Right lobe of liver (tissue), 6 donors: Measurements from ENCODE around the gene BOD1L1. TPM values are rescaled to one million over a fixed set of nuclear protein-coding genes. Genes with fewer than 3 reads are reported as not detected.

Experiments used
- ATAC-seq, 4 donors: fragments of 200-7000 bp; cut with Tn5 transposase; one replicate each; pipeline ENCODE4 v1.9.1; 2020; ENCODE audit warnings: mild to moderate bottlenecking in 4 of 4, moderate library complexity in 4 of 4
- DNase-seq, 3 donors: peaks; one replicate each; pipeline ENCODE4 v3.0.0-alpha.2; 2020
- H3K27ac ChIP-seq, 3 donors: fragments of 200-600 bp; one replicate each; pipeline ENCODE4 v1.8.0; 2022
- H3K27me3 ChIP-seq, 2 donors: fragments of 200-600 bp; one replicate each; pipeline ENCODE4 v1.8.0; 2022
- H3K36me3 ChIP-seq, 4 donors: fragments of 200-600 bp; sonication (generic) in 1 of 4; one replicate each; pipeline versions ENCODE4 v1.5.1 to v1.8.0; 2017 to 2022; ENCODE audit warnings: control low read depth in 1 of 4
- H3K4me1 ChIP-seq, 4 donors: fragments of 200-600 bp; sonication (generic) in 1 of 4; one replicate each; pipeline versions ENCODE4 v1.5.1 to v1.8.0; 2017 to 2022; ENCODE audit warnings: control low read depth in 1 of 4
- H3K4me3 ChIP-seq, 3 donors: fragments of 200-600 bp; one replicate each; pipeline ENCODE4 v1.8.0; 2022
- H3K9me3 ChIP-seq, 4 donors: fragments of 200-600 bp; sonication (generic) in 1 of 4; one replicate each; pipeline versions ENCODE4 v1.5.1 to v1.8.0; 2017 to 2022; ENCODE audit warnings: control low read depth in 1 of 4
- POLR2A ChIP-seq: fragments of 450-650 bp; IDR thresholded peaks from one replicate; pipeline ENCODE4 v1.6.1; 2017; ENCODE audit warnings: antibody characterized with exemption, mild to moderate bottlenecking
- WGBS: methylation state at CpG from one replicate; pipeline ENCODE4 v1.1.6; 2018; ENCODE audit warnings: low coverage, low lambda C conversion rate; ENCODE audit not compliant: insufficient coverage; ENCODE audit errors: missing lambda C conversion rate; 5-methylcytosine and 5-hydroxymethylcytosine counted together
- intact Hi-C, 2 donors: fragments of 100-400 bp; cut with DNase I; formaldehyde crosslinking; loops; one replicate each; pipeline versions ENCODE4 v1.11.2 to v1.14.1; 2022
- total RNA-seq, 6 experiments: library from RNA; depleted of rRNA in 2 of 6; stranded (reverse); fragments of >200 nt in 2 of 6; fragmentation: NEBNext Ultra II Directional in 3 of 6; extraction: Animal tissue kit (Norgen Biotek cat#: 25700) in 3 of 6; gene quantifications; one replicate each; pipeline versions ENCODE4 v1.1.0 to v1.2.4, GENCODE V29; 2016 to 2023
- TF ChIP-seq, protein P1 (sequence below), 4 donors: fragments of 200-600 bp in 3 of 4; fragments of 450-650 bp in 1 of 4; IDR thresholded peaks; one replicate each; pipeline versions ENCODE4 v1.5.1 to v1.8.0; 2016 to 2022; ENCODE audit warnings: antibody characterized with exemption in 4 of 4, mild to moderate bottlenecking in 2 of 4
- donor health status: DM: no; HTN: yes; CAD: no.
- donor health status: DM: no; HTN: no; CAD: no.
- donor health status: DM: no; HTN: no; CAD: no.
- donor health status: DM: no; HTN: yes; CAD: no.
- donor health status: DM: no; HTN: yes; CAD: no.

Gene BOD1L1
- total RNA-seq, 6 experiments from 2014 or later, result 8.7 to 13.8 (median 11.6) TPM

DNA sequence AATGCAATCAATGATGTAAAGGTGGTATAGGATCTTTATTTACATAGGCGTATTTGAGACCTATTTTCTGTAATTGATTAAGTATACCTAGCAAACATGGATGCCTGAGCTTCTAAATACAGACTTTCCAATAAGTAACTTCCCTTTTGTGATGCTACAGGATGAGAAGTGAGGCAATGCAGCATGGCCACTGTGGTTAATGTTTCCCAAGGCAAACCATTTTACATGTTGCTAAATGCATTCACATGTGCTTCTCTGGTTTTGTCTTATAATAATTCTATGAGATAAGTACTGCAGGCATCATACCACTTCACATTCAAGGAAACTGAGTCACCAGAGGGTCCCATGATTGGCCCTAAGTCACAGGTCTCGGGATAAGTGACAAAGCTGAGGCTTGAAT is 47.5 kb downstream of the BOD1L1 start:
- ATAC-seq (no peak), DNase-seq (no peak)
- H3K4me1 ChIP-seq, result no peaks in the 10 kb centered on the region
- no peaks in the 10 kb centered on the region for H3K27me3 ChIP-seq
- WGBS, result 94% methylated on average over 2 of the region's 2 CpGs
- no peak for TF ChIP-seq POLR2A
- TF ChIP-seq, protein P1, sequence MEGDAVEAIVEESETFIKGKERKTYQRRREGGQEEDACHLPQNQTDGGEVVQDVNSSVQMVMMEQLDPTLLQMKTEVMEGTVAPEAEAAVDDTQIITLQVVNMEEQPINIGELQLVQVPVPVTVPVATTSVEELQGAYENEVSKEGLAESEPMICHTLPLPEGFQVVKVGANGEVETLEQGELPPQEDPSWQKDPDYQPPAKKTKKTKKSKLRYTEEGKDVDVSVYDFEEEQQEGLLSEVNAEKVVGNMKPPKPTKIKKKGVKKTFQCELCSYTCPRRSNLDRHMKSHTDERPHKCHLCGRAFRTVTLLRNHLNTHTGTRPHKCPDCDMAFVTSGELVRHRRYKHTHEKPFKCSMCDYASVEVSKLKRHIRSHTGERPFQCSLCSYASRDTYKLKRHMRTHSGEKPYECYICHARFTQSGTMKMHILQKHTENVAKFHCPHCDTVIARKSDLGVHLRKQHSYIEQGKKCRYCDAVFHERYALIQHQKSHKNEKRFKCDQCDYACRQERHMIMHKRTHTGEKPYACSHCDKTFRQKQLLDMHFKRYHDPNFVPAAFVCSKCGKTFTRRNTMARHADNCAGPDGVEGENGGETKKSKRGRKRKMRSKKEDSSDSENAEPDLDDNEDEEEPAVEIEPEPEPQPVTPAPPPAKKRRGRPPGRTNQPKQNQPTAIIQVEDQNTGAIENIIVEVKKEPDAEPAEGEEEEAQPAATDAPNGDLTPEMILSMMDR (IDR thresholded peaks at IDR 0.05), result no peak
- no peaks in the 10 kb centered on the region for H3K9me3 ChIP-seq
- H3K4me3 ChIP-seq, result no peak overlapping the region
- no peak overlapping the region for H3K27ac ChIP-seq
- intact Hi-C loops, result no loop called here
- H3K36me3 ChIP-seq, result peaks cover 5 to 63% (median 35%) of the 10 kb centered on the region in 4 donors

DNA sequence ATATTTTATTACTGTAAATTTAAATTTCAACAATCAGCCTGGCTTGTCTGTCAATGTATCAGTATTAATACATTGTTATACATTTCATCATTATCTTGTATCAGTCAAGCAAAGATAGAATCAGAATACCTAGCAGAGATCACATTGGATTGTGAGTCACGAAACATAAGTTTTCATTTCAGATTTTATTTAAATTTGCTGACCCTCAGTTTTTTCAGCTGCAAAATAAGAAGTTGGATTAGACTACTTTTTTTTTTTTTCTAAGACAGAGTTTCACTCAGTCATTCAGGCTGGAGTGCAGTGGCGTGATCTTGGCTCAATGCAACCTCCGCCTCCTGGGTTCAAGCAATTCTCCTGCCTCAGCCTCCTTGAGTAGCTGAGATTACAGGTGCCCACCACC is 49.9 kb downstream of the BOD1L1 start:
- Histone ChIP-seq H3K36me3 (peaks cover 5 to 84% (median 37%) of the 10 kb centered on the region in 4 donors), H3K27me3 (no peaks in the 10 kb centered on the region), H3K4me1 (no peaks in the 10 kb centered on the region), H3K27ac (no peak overlapping the region), H3K4me3 (no peak overlapping the region), H3K9me3 (no peaks in the 10 kb centered on the region)
- ATAC-seq (no peak), DNase-seq (no peak)
- intact Hi-C loops, result no loop called here
- no peak for TF ChIP-seq POLR2A
- TF ChIP-seq, protein P1 (IDR thresholded peaks at IDR 0.05), result no peak
- WGBS, result 93% methylated on average over 3 of the region's 3 CpGs

DNA sequence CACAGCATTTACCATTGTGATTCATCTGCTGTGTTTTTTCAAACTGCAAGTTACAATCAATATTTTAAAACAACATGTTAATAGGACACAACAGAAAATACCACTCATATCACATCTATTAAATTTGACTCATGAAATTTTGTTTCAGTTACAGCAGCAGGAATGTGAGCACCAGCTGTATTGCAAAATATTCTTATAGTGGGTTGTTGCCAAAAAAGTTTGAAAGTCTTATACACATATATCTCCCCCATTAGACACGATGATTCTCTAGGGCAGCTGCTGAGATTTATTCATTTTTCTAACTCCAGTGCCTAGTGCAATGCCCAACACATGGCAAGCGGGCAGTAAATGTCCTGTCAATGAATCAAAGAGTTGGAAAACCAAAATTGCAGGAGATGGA is 56.6 kb downstream of the BOD1L1 start:
- no peaks in the 10 kb centered on the region for H3K9me3 ChIP-seq
- H3K36me3 ChIP-seq, result peaks cover under 1 to 71% (median 24%) of the 10 kb centered on the region in 4 donors
- WGBS, result 92% methylated on average over 2 of the region's 2 CpGs
- H3K27ac ChIP-seq, result no peak overlapping the region
- H3K4me3 ChIP-seq, result no peak overlapping the region
- TF ChIP-seq, protein P1 (IDR thresholded peaks at IDR 0.05), result no peak
- TF ChIP-seq POLR2A, result no peak
- no peak for ATAC-seq
- no peaks in the 10 kb centered on the region for H3K4me1 ChIP-seq
- no peak for DNase-seq
- H3K27me3 ChIP-seq, result no peaks in the 10 kb centered on the region
- intact Hi-C loops, result no loop called here

DNA sequence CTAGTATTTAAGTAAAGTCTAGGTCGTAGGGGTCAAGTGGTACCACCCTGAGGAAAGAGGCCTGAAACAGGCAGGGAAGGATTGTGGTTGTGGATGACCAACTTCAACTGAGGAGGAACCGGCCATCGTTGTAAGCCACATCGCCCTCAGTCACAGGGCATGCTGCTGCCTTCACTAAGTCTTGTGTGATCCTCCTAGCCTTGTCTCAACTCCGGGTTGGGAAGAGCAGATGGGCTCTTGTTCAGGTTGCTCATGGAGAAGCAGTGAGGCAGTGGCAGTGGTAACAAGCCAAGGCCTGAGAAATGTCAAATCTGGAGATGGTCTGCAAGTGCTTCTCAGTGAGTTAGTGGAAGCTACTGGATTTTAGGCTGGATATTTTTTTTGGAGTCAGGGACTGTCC is 60.4 kb downstream of the BOD1L1 start:
- H3K27ac ChIP-seq, result no peak overlapping the region
- H3K9me3 ChIP-seq, result no peaks in the 10 kb centered on the region
- no peaks in the 10 kb centered on the region for H3K27me3 ChIP-seq
- no peak for DNase-seq
- no peaks in the 10 kb centered on the region for H3K4me1 ChIP-seq
- intact Hi-C loops, result no loop called here
- 100% methylated on average over 1 of the region's 5 CpGs for WGBS
- no peak overlapping the region for H3K4me3 ChIP-seq
- peak in 1 of 4 donors; percentile 16 for ATAC-seq
- no peak for TF ChIP-seq POLR2A
- TF ChIP-seq, protein P1 (IDR thresholded peaks at IDR 0.05), result no peak
- H3K36me3 ChIP-seq, result peaks cover 0 to 36% (median 14%) of the 10 kb centered on the region in 4 donors

DNA sequence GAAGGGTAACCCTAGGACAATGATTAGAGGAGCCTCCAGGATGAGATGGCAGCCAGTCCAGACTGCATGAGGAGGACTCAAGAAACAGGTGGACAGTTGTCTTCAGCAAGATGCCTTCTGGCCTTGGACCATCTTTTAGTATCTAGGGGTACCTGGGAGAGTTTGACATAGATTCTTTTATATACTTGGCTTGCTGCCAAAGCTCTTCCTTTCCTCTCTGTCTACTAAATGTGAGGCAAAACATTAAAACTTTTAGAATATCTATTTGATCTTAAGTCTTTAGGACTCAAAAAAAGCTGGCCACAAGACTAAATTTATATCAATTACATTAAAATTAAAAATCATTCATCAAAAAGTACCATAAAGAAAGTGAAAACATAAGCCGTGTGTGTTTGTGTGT is 64.6 kb downstream of the BOD1L1 start:
- Histone ChIP-seq H3K9me3 (no peaks in the 10 kb centered on the region), H3K27me3 (no peaks in the 10 kb centered on the region), H3K27ac (no peak overlapping the region), H3K4me3 (no peak overlapping the region), H3K36me3 (no peaks in the 10 kb centered on the region), H3K4me1 (no peaks in the 10 kb centered on the region)
- 100% methylated on average over 1 of the region's 1 CpG for WGBS
- intact Hi-C loops, result no loop called here
- ATAC-seq (no peak), DNase-seq (no peak)
- TF ChIP-seq, protein P1 (IDR thresholded peaks at IDR 0.05), result no peak
- TF ChIP-seq POLR2A, result no peak
